K562 (cell line): Measurements from ENCODE around the gene DNPEP. TPM values are rescaled to one million over a fixed set of nuclear protein-coding genes. Genes with fewer than 3 reads are reported as not detected.

ENCODE experiments used
- ATAC-seq: fragments of 200-7000 bp; cut with Tn5 transposase; 3 replicates; pipeline ENCODE4 v1.9.1; 2020; ENCODE audit warnings: moderate library complexity
- BruUV-seq: library from RNA; stranded (reverse); fragments of 400-500 nt; replicated peaks from 2 replicates; lab custom pipeline; 2021; lab: Mats Ljungman, UMichigan
- CTCF ChIA-PET: fragments of 300-600 bp; formaldehyde crosslinking; extraction: SDS; loops from one replicate; lab custom pipeline; 2021; ENCODE audit warnings: low intra/inter-chr PET ratio; lab: Yijun Ruan, JAX
- POLR2A ChIA-PET: fragments of 300-600, 350-650 bp; sonication (Branson Sonifier 250); formaldehyde crosslinking; extraction: SDS; loops from one replicate; lab custom pipeline; 2021; ENCODE audit warnings: antibody characterized with exemption, inconsistent platforms; lab: Yijun Ruan, JAX
- DNase-seq, 4 experiments: peaks; one replicate each; pipeline versions ENCODE4 v3.0.0 to v3.0.0-alpha.2; 2011 to 2018; ENCODE audit warnings: low spot score in 3 of 4, mixed read lengths in 3 of 4; ENCODE audit errors: extremely low read depth in 1 of 4
- FAIRE-seq: peaks from 2 replicates; lab custom pipeline; 2011; peaks lifted over from hg19 to GRCh38; lab: Jason Lieb, UNC
- H2AFZ ChIP-seq: 2 replicates; pipeline ENCODE4 v1.6.0; 2011; ENCODE audit warnings: low read depth, low read length, control low read depth, inconsistent platforms
- H3K27ac ChIP-seq: fragments of 200-600 bp; 3 replicates; pipeline ENCODE4 v1.8.0; 2011; ENCODE audit warnings: low read depth, mild to moderate bottlenecking, control low read depth, inconsistent platforms, low read length, moderate library complexity, mixed read lengths; ENCODE audit errors: extremely low read depth
- H3K27me3 ChIP-seq, 2 experiments: fragments of 300-600 bp in 1 of 2; 2 replicates in 1 of 2; 3 replicates in 1 of 2; pipeline versions ENCODE4 v1.6.0 to v1.8.0; 2011; ENCODE audit warnings: inconsistent platforms in 2 of 2, low read length in 2 of 2, mild to moderate bottlenecking in 1 of 2, mixed read lengths in 1 of 2, moderate library complexity in 1 of 2; ENCODE audit not compliant: control insufficient read depth in 2 of 2, insufficient read depth in 2 of 2
- H3K36me3 ChIP-seq: fragments of 300-600 bp; 3 replicates; pipeline ENCODE4 v1.8.0; 2011; ENCODE audit warnings: mild to moderate bottlenecking, low read length, inconsistent platforms; ENCODE audit not compliant: control insufficient read depth, insufficient read depth
- H3K4me1 ChIP-seq, 2 experiments: fragments of 200-600 bp in 1 of 2; replicated peaks in 1 of 2; 2 replicates in 1 of 2; 3 replicates in 1 of 2; pipeline versions ENCODE4 v1.5.1 to v1.8.0; 2011; ENCODE audit warnings: inconsistent platforms in 2 of 2, low read length in 2 of 2, mild to moderate bottlenecking in 1 of 2, mixed read lengths in 1 of 2, moderate library complexity in 1 of 2; ENCODE audit not compliant: control insufficient read depth in 2 of 2, insufficient read depth in 2 of 2
- H3K4me2 ChIP-seq: 2 replicates; pipeline ENCODE4 v1.6.1; 2011; ENCODE audit warnings: low read length, control low read depth, inconsistent platforms, mixed read lengths; ENCODE audit not compliant: insufficient read depth
- H3K4me3 ChIP-seq: fragments of 200-600 bp; sonication (generic), shearing (Covaris generic); 2 replicates; pipeline ENCODE4 v1.5.1; 2016; ENCODE audit warnings: control low read depth, inconsistent platforms
- H3K79me2 ChIP-seq: fragments of 200-600 bp; 3 replicates; pipeline ENCODE4 v1.8.0; 2011; ENCODE audit warnings: low read length, inconsistent platforms; ENCODE audit not compliant: control insufficient read depth, insufficient read depth
- H3K9ac ChIP-seq, 2 experiments: 2 replicates each; pipeline versions ENCODE4 v1.6.0 to v1.6.1; 2011; ENCODE audit warnings: low read depth in 2 of 2, low read length in 2 of 2, control low read depth in 1 of 2, inconsistent platforms in 1 of 2, mild to moderate bottlenecking in 1 of 2, mixed read lengths in 1 of 2; ENCODE audit not compliant: insufficient read depth in 1 of 2
- H3K9me1 ChIP-seq: one replicate; pipeline ENCODE4 v1.6.0; 2011; ENCODE audit warnings: inconsistent platforms, mild to moderate bottlenecking, low read length, moderate library complexity; ENCODE audit not compliant: control insufficient read depth, insufficient read depth
- H3K9me3 ChIP-seq: replicated peaks from 2 replicates; pipeline ENCODE4 v1.5.1; 2011; ENCODE audit warnings: low read depth, low read length, inconsistent platforms; ENCODE audit not compliant: control insufficient read depth, insufficient read depth
- H4K20me1 ChIP-seq: replicated peaks from 2 replicates; pipeline ENCODE4 v1.6.1; 2011; ENCODE audit warnings: low read length, inconsistent platforms, mixed read lengths; ENCODE audit not compliant: control insufficient read depth, insufficient read depth
- ARID1B ChIP-seq: fragments of 450-650 bp; IDR thresholded peaks from 2 replicates; pipeline ENCODE4 v1.6.1; 2016; ENCODE audit warnings: antibody characterized with exemption, mild to moderate bottlenecking, inconsistent platforms
- FOXK1 ChIP-seq: sonication (generic); formaldehyde crosslinking; IDR thresholded peaks from 2 replicates; pipeline ENCODE4 v1.8.0; 2022; ENCODE audit warnings: missing genetic modification reagents, mild to moderate bottlenecking, borderline replicate concordance
- SOX6 ChIP-seq: fragments of 450-650 bp; IDR thresholded peaks from 2 replicates; pipeline ENCODE4 v1.6.1; 2014; ENCODE audit warnings: mild to moderate bottlenecking
- ZNF695 ChIP-seq: fragments of 450-650 bp; formaldehyde crosslinking; IDR thresholded peaks from 2 replicates; pipeline ENCODE4 v1.4.0; 2020; ENCODE audit warnings: mild to moderate bottlenecking, moderate library complexity
- WGBS: fragments of 100-300 bp; shearing (Covaris generic); methylation state at CpG from one replicate; pipeline ENCODE4 v1.1.6; 2016; ENCODE audit warnings: low coverage, mixed read lengths; ENCODE audit not compliant: insufficient coverage; ENCODE audit errors: missing lambda C conversion rate; 5-methylcytosine and 5-hydroxymethylcytosine counted together
- in situ Hi-C: fragments of 300-500 bp; cut with MboI; formaldehyde crosslinking; loops from 4 replicates; pipeline ENCODE4 v1.15.0; 2018; ENCODE audit warnings: inconsistent platforms, mixed read lengths
- intact Hi-C: fragments of 100-400 bp; cut with micrococcal nuclease; formaldehyde crosslinking; loops from 2 replicates; pipeline ENCODE4 v1.14.2; 2022
- polyA plus RNA-seq, 8 experiments: library from polyadenylated mRNA; depleted of rRNA in 4 of 8; stranded (reverse) in 5 of 8; unstranded in 3 of 8; fragments of >200 nt; fragmentation: Nextera tagmentation in 2 of 8; fragmentation: Illumina TruSeq in 1 of 8; extraction: Ambion mirVana in 2 of 8; extraction: Trizol in 1 of 8; gene quantifications; 2 replicates each; pipeline versions ENCODE4 v1.2.1 to v1.2.3, GENCODE V29; 2011 to 2014; ENCODE audit warnings: inconsistent platforms in 1 of 8, missing spikeins in 1 of 8
- total RNA-seq, 7 experiments: library from RNA; depleted of rRNA in 6 of 7; stranded (reverse); fragments of >200 nt in 6 of 7; fragmentation: Illumina TruSeq in 2 of 7; extraction: Trizol in 2 of 7; gene quantifications; 2 replicates each; pipeline versions ENCODE4 v1.2.1 to v1.2.3, GENCODE V29; 2011 to 2021; ENCODE audit warnings: low replicate concordance in 1 of 7

DNPEP gene
- total and polyA plus RNA-seq, 9 of the 15 experiments (the other 6 are each of a cell fraction or from before 2014, with no cell fraction given), result 34.6 to 71.4 (median 45.5) TPM

- TF ChIP-seq ZNF695 (CRISPR knock-in tag), result no peak
- TF ChIP-seq SOX6, result peak; percentile 26; the same call in 1 of the 2 replicates
These were observed 18.3 kb downstream of the DNPEP start (continued) for GRCh38 chr2:219369447-219369861.

DNA sequence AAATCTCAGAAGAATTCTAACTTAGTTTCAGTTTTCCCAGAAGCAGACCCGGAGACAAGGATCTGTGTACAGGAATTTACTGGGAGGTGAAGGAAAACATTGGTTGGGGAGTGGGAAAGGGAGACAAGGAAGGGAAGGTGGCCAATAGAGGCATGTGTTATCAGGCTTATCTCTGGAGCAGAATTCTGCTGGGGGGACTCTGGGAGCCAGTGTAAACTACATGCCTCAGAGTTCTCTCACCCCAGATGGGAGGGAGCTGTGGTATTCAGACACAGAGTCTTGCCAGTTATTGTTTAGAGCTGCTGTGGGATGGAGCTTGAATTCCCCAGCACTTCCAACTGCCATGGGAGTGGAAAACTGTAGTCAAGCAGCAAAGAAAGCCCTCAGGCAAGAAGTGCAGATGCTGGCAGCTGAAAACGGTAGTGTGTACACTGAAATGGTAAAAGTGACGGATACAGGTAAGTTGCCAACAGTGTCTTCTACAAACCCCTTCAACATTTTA is 19.0 kb downstream of the DNPEP start:
- ATAC-seq (peak; percentile 73), FAIRE-seq (no peak), DNase-seq (no peak)
- BruUV-seq, result no TSS peak
- no peak overlapping the region for H3K4me3 ChIP-seq
- intact Hi-C loops (no loop called here), in situ Hi-C loops (no loop called here)
- no peaks in the 10 kb centered on the region for H3K9me3 ChIP-seq
- ChIA-PET POLR2A (interaction anchor here (0.7 to 2.1 kb wide), 2 partner anchors 10 to 188 kb away, joined by 4 to 9 read pairs; no protein-coding TSS in a partner anchor), CTCF (no interaction called here)
- no peak overlapping the region for H2AFZ ChIP-seq
- peaks cover 4% of the 10 kb centered on the region; the same call in 1 of the 3 replicates for H3K36me3 ChIP-seq
- peaks cover 14% of the 10 kb centered on the region in 2 experiments; a peak in 4 of 5 replicates for H3K4me1 ChIP-seq
- H3K9me1 ChIP-seq, result no peaks in the 10 kb centered on the region
- H3K79me2 ChIP-seq, result no peaks in the 10 kb centered on the region
- no peak overlapping the region for H3K4me2 ChIP-seq
- H4K20me1 ChIP-seq, result no peaks in the 10 kb centered on the region
- H3K27ac ChIP-seq, result no peak overlapping the region
- no peaks in the 10 kb centered on the region for H3K27me3 ChIP-seq
- TF ChIP-seq ARID1B, result peak; percentile 33; the same call in 1 of the 2 replicates
- TF ChIP-seq FOXK1 (CRISPR knock-in tag), result no peak
- WGBS, result 47% methylated on average over 3 of the region's 3 CpGs
- peak overlapping the region in 1 of 2 experiments; percentile 6; a peak in 1 of 4 replicates for H3K9ac ChIP-seq
